K562 (cell line): ENCODE data around the gene MKNK2. TPM values are rescaled to one million over a fixed set of nuclear protein-coding genes. Genes with fewer than 3 reads are reported as not detected.
A peak's percentile ranks its signal among the peaks of the same experiment; 100 is the strongest.

Experiments used
- ATF1 ChIP-seq, 2 experiments: fragments of 450-650 bp in 1 of 2; IDR thresholded peaks; 2 replicates each; pipeline ENCODE4 v1.6.1; 2016; ENCODE audit warnings: missing compliant biosample characterization in 1 of 2, missing genetic modification characterization in 1 of 2
- CHD1 ChIP-seq: fragments of 200-600 bp; sonication (generic); IDR thresholded peaks from one replicate; pipeline ENCODE4 v1.6.1; 2012; ENCODE audit warnings: mild to moderate bottlenecking, moderate library complexity, low read length, inconsistent platforms
- ESRRB ChIP-seq: fragments of 250-450 bp; sonication (Bioruptor Pico); IDR thresholded peaks from 2 replicates; pipeline ENCODE4 v1.5.0; 2020; ENCODE audit warnings: mild to moderate bottlenecking, moderate library complexity, borderline replicate concordance
- NR1H2 ChIP-seq: sonication (generic); formaldehyde crosslinking; IDR thresholded peaks from 2 replicates; pipeline ENCODE4 v1.4.0; 2020; ENCODE audit warnings: mild to moderate bottlenecking, missing genetic modification reagents
- RBBP5 ChIP-seq: fragments of 200-600 bp; sonication (generic); IDR thresholded peaks from 2 replicates; pipeline ENCODE4 v1.6.1; 2012; ENCODE audit warnings: borderline replicate concordance, mild to moderate bottlenecking, low read length, control low read depth, inconsistent platforms; ENCODE audit not compliant: insufficient read depth, poor library complexity, severe bottlenecking
- RFX1 ChIP-seq: fragments of 450-650 bp; IDR thresholded peaks from 2 replicates; pipeline ENCODE4 v1.6.1; 2016; ENCODE audit warnings: mild to moderate bottlenecking, moderate library complexity
- SRSF9 ChIP-seq: fragments of 200-400 bp; formaldehyde crosslinking; IDR thresholded peaks from 2 replicates; pipeline ENCODE4 v1.6.1; 2017; ENCODE audit warnings: low read depth, low read length, borderline replicate concordance
- TAF1 ChIP-seq: IDR thresholded peaks from 2 replicates; pipeline ENCODE4 v1.6.1; 2011; ENCODE audit warnings: mild to moderate bottlenecking, low read length, moderate library complexity; ENCODE audit not compliant: insufficient read depth, control insufficient read depth, severe bottlenecking; ENCODE audit errors: extremely low read depth
- ZBTB17 ChIP-seq: fragments of 450-650 bp; formaldehyde crosslinking; IDR thresholded peaks from 2 replicates; pipeline ENCODE4 v1.4.0; 2020; ENCODE audit warnings: mild to moderate bottlenecking
- ZNF124 ChIP-seq: sonication (generic); formaldehyde crosslinking; IDR thresholded peaks from 2 replicates; pipeline ENCODE4 v1.8.1; 2022; ENCODE audit warnings: missing genetic modification reagents
- ZNF444 ChIP-seq: fragments of 250-450 bp; sonication (Bioruptor Pico); IDR thresholded peaks from 2 replicates; pipeline ENCODE4 v1.4.0; 2020; ENCODE audit warnings: mild to moderate bottlenecking, moderate library complexity
- polyA plus RNA-seq, 8 experiments: library from polyadenylated mRNA; depleted of rRNA in 4 of 8; stranded (reverse) in 5 of 8; unstranded in 3 of 8; fragments of >200 nt; fragmentation: Nextera tagmentation in 2 of 8; fragmentation: Illumina TruSeq in 1 of 8; extraction: Ambion mirVana in 2 of 8; extraction: Trizol in 1 of 8; gene quantifications; 2 replicates each; pipeline versions ENCODE4 v1.2.1 to v1.2.3, GENCODE V29; 2011 to 2014; ENCODE audit warnings: inconsistent platforms in 1 of 8, missing spikeins in 1 of 8
- total RNA-seq, 7 experiments: library from RNA; depleted of rRNA in 6 of 7; stranded (reverse); fragments of >200 nt in 6 of 7; fragmentation: Illumina TruSeq in 2 of 7; extraction: Trizol in 2 of 7; gene quantifications; 2 replicates each; pipeline versions ENCODE4 v1.2.1 to v1.2.3, GENCODE V29; 2011 to 2021; ENCODE audit warnings: low replicate concordance in 1 of 7
- TF ChIP-seq, protein P1 (sequence below): sonication (generic); formaldehyde crosslinking; IDR thresholded peaks from 2 replicates; pipeline ENCODE4 v1.8.0; 2023; ENCODE audit warnings: mild to moderate bottlenecking, missing genetic modification reagents
- TF ChIP-seq, protein P2 (sequence below): fragments of 450-650 bp; IDR thresholded peaks from 2 replicates; pipeline ENCODE4 v1.6.1; 2017; ENCODE audit warnings: mild to moderate bottlenecking, moderate library complexity
- TF ChIP-seq, protein P3 (sequence below), 2 experiments: fragments of 200-800 bp in 1 of 2; sonication (Bioruptor generic) in 1 of 2; sonication (generic) in 1 of 2; formaldehyde crosslinking in 1 of 2; IDR thresholded peaks in 1 of 2; conservative IDR thresholded peaks in 1 of 2; 2 replicates each; pipeline versions ENCODE4 v1.5.0 to v1.6.1; 2016 to 2020; ENCODE audit warnings: missing compliant biosample characterization in 1 of 2, missing genetic modification characterization in 1 of 2, missing genetic modification reagents in 1 of 2
- TF ChIP-seq, protein P4 (sequence below): fragments of 250-450 bp; sonication (Bioruptor Pico); IDR thresholded peaks from 2 replicates; pipeline ENCODE4 v1.4.0; 2020; ENCODE audit warnings: mild to moderate bottlenecking, moderate library complexity
- TF ChIP-seq, protein P5 (sequence below), 2 experiments: fragments of 450-650 bp; IDR thresholded peaks; 2 replicates each; pipeline ENCODE4 v1.6.1; 2016
- TF ChIP-seq, protein P6 (sequence below): fragments of 450-650 bp; IDR thresholded peaks from 2 replicates; pipeline ENCODE4 v1.6.1; 2016; ENCODE audit warnings: borderline replicate concordance

Gene MKNK2
- total and polyA plus RNA-seq, 9 of the 15 experiments (the other 6 are each of a cell fraction or from before 2014, with no cell fraction given): 5.1 to 191 (median 51.9) TPM

DNA sequence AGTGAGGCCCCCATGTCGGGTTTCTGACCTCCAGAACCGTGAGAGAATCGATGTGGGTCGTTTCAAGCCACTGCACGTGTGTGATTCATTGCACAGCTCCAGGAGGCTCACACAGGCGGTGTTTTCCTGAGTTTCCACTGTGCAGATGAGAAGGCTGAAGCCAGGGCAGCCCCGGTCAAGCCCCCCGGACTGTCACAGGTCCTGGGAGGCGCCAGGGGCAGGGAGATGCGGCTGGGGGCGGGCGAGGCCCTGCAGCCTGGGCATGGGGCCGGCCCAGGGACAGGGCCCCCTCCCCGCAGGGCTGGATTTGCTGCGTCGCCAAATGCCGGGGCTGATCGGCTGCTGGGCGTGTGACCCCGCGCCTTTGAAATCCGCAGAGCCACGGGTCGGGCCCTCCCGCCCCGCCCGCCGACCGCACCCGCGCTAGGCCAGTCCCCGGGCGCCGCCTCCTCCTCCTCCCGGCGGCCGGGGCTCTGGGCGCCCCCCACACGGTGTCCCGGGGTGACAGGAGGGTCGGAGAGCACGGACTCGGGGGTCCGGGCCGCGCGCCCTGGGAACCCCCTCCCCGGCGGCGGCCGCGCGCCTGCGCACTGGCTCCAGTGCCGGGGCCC is 9.9 kb upstream of the MKNK2 start (continued):
- TF ChIP-seq, protein P1, sequence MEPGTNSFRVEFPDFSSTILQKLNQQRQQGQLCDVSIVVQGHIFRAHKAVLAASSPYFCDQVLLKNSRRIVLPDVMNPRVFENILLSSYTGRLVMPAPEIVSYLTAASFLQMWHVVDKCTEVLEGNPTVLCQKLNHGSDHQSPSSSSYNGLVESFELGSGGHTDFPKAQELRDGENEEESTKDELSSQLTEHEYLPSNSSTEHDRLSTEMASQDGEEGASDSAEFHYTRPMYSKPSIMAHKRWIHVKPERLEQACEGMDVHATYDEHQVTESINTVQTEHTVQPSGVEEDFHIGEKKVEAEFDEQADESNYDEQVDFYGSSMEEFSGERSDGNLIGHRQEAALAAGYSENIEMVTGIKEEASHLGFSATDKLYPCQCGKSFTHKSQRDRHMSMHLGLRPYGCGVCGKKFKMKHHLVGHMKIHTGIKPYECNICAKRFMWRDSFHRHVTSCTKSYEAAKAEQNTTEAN: no peak
- TF ChIP-seq CHD1 (peak; percentile 9), ZNF124 (CRISPR knock-in tag) (no peak), NR1H2 (CRISPR knock-in tag) (no peak), ZBTB17 (CRISPR knock-in tag) (no peak), ATF1 (CRISPR knock-in tag; IDR thresholded peaks at IDR 0.05) (no peak), ATF1 (tag; IDR thresholded peaks at IDR 0.05) (no peak), ZNF444 (CRISPR knock-in tag) (no peak), TAF1 (peak; percentile 23), RBBP5 (peak; percentile 63), RFX1 (no peak), SRSF9 (no peak), ESRRB (CRISPR knock-in tag) (no peak)
- TF ChIP-seq, protein P2, sequence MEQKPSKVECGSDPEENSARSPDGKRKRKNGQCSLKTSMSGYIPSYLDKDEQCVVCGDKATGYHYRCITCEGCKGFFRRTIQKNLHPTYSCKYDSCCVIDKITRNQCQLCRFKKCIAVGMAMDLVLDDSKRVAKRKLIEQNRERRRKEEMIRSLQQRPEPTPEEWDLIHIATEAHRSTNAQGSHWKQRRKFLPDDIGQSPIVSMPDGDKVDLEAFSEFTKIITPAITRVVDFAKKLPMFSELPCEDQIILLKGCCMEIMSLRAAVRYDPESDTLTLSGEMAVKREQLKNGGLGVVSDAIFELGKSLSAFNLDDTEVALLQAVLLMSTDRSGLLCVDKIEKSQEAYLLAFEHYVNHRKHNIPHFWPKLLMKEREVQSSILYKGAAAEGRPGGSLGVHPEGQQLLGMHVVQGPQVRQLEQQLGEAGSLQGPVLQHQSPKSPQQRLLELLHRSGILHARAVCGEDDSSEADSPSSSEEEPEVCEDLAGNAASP: no peak
- TF ChIP-seq, protein P3, sequence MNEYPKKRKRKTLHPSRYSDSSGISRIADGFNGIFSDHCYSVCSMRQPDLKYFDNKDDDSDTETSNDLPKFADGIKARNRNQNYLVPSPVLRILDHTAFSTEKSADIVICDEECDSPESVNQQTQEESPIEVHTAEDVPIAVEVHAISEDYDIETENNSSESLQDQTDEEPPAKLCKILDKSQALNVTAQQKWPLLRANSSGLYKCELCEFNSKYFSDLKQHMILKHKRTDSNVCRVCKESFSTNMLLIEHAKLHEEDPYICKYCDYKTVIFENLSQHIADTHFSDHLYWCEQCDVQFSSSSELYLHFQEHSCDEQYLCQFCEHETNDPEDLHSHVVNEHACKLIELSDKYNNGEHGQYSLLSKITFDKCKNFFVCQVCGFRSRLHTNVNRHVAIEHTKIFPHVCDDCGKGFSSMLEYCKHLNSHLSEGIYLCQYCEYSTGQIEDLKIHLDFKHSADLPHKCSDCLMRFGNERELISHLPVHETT (CRISPR knock-in tag; conservative IDR thresholded peaks at IDR 0.05 in 1 of 2, IDR thresholded peaks at IDR 0.05 in 1 of 2): peak in 1 of 2 experiments; percentile 90; a peak in 2 of 4 replicates
- TF ChIP-seq, protein P4, sequence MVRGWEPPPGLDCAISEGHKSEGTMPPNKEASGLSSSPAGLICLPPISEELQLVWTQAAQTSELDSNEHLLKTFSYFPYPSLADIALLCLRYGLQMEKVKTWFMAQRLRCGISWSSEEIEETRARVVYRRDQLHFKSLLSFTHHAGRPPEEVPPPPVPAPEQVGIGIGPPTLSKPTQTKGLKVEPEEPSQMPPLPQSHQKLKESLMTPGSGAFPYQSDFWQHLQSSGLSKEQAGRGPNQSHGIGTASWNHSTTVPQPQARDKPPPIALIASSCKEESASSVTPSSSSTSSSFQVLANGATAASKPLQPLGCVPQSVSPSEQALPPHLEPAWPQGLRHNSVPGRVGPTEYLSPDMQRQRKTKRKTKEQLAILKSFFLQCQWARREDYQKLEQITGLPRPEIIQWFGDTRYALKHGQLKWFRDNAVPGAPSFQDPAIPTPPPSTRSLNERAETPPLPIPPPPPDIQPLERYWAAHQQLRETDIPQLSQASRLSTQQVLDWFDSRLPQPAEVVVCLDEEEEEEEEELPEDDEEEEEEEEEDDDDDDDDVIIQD: no peak
- TF ChIP-seq, protein P5, sequence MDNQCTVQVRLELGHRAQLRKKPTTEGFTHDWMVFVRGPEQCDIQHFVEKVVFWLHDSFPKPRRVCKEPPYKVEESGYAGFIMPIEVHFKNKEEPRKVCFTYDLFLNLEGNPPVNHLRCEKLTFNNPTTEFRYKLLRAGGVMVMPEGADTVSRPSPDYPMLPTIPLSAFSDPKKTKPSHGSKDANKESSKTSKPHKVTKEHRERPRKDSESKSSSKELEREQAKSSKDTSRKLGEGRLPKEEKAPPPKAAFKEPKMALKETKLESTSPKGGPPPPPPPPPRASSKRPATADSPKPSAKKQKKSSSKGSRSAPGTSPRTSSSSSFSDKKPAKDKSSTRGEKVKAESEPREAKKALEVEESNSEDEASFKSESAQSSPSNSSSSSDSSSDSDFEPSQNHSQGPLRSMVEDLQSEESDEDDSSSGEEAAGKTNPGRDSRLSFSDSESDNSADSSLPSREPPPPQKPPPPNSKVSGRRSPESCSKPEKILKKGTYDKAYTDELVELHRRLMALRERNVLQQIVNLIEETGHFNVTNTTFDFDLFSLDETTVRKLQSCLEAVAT (IDR thresholded peaks at IDR 0.05): peak in 1 of 2 experiments; percentile 14; a peak in 1 of 4 replicates
- TF ChIP-seq, protein P6, sequence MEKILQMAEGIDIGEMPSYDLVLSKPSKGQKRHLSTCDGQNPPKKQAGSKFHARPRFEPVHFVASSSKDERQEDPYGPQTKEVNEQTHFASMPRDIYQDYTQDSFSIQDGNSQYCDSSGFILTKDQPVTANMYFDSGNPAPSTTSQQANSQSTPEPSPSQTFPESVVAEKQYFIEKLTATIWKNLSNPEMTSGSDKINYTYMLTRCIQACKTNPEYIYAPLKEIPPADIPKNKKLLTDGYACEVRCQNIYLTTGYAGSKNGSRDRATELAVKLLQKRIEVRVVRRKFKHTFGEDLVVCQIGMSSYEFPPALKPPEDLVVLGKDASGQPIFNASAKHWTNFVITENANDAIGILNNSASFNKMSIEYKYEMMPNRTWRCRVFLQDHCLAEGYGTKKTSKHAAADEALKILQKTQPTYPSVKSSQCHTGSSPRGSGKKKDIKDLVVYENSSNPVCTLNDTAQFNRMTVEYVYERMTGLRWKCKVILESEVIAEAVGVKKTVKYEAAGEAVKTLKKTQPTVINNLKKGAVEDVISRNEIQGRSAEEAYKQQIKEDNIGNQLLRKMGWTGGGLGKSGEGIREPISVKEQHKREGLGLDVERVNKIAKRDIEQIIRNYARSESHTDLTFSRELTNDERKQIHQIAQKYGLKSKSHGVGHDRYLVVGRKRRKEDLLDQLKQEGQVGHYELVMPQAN: no peak; the same call in 1 of the 2 replicates
